ENCODE data around the gene ARHGAP15.

Gene ARHGAP15

DNA sequence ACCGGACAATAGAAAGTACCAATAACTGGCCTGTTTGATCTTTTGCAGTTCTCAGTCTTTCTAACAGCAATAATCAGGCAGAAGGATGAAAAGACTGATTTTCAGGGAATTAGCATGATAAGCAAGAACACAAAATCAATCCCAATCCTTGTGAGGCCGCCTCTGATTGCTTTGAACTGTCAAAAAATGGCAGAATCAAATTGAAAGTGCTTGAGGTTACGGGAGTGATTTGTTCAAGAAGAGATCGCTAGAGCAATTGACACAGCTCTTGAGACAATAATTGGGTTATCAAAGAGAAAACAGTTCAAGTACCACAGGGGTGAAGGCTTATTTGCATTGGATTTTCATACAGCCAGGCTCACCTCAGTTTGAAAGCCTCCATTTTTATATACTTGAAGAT, 663.4 kb downstream of the ARHGAP15 start:
- TF ChIP-seq, protein P1, sequence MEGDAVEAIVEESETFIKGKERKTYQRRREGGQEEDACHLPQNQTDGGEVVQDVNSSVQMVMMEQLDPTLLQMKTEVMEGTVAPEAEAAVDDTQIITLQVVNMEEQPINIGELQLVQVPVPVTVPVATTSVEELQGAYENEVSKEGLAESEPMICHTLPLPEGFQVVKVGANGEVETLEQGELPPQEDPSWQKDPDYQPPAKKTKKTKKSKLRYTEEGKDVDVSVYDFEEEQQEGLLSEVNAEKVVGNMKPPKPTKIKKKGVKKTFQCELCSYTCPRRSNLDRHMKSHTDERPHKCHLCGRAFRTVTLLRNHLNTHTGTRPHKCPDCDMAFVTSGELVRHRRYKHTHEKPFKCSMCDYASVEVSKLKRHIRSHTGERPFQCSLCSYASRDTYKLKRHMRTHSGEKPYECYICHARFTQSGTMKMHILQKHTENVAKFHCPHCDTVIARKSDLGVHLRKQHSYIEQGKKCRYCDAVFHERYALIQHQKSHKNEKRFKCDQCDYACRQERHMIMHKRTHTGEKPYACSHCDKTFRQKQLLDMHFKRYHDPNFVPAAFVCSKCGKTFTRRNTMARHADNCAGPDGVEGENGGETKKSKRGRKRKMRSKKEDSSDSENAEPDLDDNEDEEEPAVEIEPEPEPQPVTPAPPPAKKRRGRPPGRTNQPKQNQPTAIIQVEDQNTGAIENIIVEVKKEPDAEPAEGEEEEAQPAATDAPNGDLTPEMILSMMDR (IDR thresholded peaks at IDR 0.05; ENCODE audit: low read depth, low read length): no peak
- no peak overlapping the region for H3K4me3 ChIP-seq (ENCODE audit: low read depth, low read length)

DNA sequence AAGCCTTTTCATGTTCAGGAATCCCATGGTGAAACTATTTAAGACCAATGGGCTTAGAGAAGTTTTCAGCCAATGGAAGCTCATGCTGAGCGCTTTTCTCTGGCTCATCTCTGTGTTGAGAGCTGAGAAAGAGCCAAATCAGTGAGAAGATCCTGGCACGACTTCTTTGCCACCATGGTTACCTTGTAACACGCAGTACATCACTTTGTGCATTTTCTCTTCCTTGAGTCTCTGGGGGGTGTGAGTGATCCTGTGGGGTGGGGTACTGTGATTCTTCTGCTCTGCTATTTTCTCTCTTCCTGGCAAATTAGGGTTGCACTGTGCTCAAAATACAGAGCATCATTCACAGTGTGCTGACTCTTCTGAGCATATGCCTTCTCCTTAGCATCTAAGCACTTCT, 664.2 kb downstream of the ARHGAP15 start:
- H3K4me3 ChIP-seq (ENCODE audit: low read depth, low read length): no peak overlapping the region
- TF ChIP-seq, protein P1 (IDR thresholded peaks at IDR 0.05; ENCODE audit: low read depth, low read length): no peak

DNA sequence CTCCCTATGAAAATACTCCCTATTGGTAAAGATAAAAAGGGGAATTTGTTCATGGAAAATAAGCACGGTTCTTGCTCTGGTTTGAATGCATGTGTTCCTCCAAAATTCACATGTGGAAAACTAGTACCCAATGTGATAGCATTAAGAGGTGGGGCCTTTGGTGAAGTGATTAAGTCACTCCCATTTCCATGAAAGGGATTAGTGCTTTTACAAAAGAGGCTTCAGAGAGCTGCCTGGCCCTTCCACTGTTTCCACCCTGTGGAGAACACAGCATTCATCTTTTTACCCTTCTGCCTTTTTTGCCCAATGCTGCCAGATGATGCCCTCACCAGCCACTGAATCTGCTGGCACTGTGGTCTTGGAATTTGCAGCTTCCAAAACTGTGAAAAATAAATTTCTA, 666.8 kb downstream of the ARHGAP15 start:
- TF ChIP-seq, protein P1 (IDR thresholded peaks at IDR 0.05; ENCODE audit: low read depth, low read length): no peak
- H3K4me3 ChIP-seq (ENCODE audit: low read depth, low read length): no peak overlapping the region

DNA sequence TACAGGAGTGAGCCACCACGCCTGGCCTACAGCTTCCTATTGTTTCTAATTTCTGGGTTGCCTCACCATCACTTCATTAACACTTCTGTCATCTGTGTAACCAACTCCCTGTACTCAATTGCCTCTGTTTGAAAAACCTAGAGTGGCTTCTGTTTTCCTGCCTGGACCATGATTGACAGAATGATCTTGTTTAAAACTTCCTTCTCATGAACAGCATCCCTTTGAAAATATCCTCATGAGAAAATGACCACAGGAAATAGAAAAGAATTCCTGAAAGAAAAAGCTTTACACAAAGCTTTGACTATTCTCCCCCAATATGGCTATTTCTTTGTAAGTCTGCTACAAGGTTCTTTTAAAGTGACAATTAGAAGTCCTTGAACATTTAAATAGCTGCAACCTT, 672.3 kb downstream of the ARHGAP15 start:
- H3K4me3 ChIP-seq (ENCODE audit: low read depth, low read length): no peak overlapping the region
- TF ChIP-seq, protein P1 (IDR thresholded peaks at IDR 0.05; ENCODE audit: low read depth, low read length): no peak

DNA sequence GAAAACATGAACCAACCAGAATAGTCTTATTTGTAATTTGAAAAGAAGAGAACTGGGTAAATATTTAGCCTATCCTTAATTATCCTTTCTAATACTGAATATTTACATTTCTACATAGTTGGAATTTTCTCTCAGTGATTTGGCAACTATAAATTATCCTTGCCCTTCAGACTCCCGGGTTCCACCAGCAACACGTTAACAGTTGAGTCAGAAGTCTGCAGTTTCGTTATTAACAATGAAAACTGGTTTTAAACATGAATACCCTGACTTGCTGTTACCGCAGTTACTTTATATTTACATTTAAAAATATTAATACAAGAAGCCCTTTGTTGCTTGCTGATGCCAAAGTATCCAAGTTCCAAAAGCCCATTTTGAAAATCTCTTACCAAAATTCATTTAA, 673.0 kb downstream of the ARHGAP15 start:
- no peak overlapping the region for H3K4me3 ChIP-seq (ENCODE audit: low read depth, low read length)
- TF ChIP-seq, protein P1 (IDR thresholded peaks at IDR 0.05; ENCODE audit: low read depth, low read length): no peak

DNA sequence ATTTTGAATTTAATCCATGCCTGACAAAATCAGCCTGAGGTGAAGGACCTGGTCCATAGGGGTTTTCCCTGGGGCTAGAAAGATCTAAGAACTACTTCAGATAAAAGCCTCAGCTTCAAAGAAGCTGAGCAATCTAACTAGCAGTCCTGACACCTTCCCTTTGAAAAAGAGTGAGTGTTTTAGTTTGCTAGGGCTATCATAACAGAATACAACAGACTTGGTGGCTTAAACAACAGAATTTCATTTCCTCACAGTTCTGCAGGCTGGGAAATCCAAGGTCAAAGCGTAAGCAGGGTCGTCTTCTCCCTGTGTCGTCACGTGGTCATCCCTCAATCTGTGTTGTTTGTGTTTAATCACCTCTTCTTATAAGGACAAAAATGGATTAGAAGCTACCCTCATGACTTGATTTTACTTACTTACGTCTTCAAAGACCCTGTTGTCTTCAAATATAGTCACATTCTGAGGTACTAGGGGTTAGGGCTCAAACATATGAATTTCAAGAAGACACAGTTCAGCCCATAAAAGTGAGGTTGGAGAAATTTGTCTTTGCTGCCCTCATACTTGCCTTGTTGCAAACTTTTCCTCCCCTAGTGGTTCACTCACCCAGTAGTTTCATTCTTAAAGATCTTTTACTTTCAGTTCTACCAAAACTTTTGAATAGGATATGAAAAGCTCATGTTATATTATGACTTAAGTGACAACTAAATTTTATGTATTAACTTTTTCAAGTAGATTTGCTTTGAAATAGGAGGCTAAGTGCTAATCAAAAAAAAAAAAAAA, 673.8 kb downstream of the ARHGAP15 start:
- TF ChIP-seq, protein P1 (IDR thresholded peaks at IDR 0.05; ENCODE audit: low read depth, low read length): no peak
- H3K4me3 ChIP-seq (ENCODE audit: low read depth, low read length): no peak overlapping the region

DNA sequence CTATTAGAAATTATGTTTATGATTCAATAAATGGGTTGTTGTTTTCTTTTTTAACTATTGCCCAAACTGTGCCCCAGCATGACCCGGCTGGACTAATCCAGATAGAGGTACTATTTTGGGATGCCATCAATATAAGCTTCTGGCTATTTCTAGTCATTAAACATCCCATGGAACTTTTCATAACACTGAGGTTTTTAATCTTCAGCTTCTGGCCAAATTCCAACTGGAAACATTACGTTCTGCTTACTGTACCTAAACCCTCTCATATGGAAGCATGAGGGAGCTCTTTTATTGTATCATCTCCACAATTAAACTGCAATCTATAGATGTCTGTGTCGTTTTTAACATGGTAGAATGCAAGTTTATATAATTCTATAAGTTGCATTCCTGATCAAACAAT, 674.7 kb downstream of the ARHGAP15 start:
- H3K4me3 ChIP-seq (ENCODE audit: low read depth, low read length): no peak overlapping the region
- TF ChIP-seq, protein P1 (IDR thresholded peaks at IDR 0.05; ENCODE audit: low read depth, low read length): no peak
